Dedifferentiated amniotic fluid mesenchymal stem cell (primary cell): Measurements from ENCODE around the gene LSM3.

Experiments used
- DNase-seq: peaks from one replicate; pipeline ENCODE4 v3.0.0-alpha.2; 2016; ENCODE audit errors: extremely low spot score

LSM3 gene

GRCh38 chr3:14143271-14144225 is 35.1 kb upstream of the LSM3 start:
- peak; percentile 96 for DNase-seq

- DNase-seq = peak; percentile 99
Measured at GRCh38 chr3:14144423-14145075, 34.1 kb upstream of the LSM3 start.

GRCh38 chr3:14145236-14145635 is 33.4 kb upstream of the LSM3 start:
- DNase-seq = no peak

- no peak for DNase-seq
Measured at GRCh38 chr3:14145670-14146380, 32.8 kb upstream of the LSM3 start.

GRCh38 chr3:14146381-14147065 is 32.1 kb upstream of the LSM3 start:
- no peak for DNase-seq

GRCh38 chr3:14147066-14147435 is 31.6 kb upstream of the LSM3 start:
- no peak for DNase-seq

- no peak for DNase-seq
Measured at GRCh38 chr3:14147617-14148016, 31.0 kb upstream of the LSM3 start.

GRCh38 chr3:14148041-14148985 is 30.3 kb upstream of the LSM3 start:
- no peak for DNase-seq

- DNase-seq = no peak
Measured at GRCh38 chr3:14150078-14150477, 28.5 kb upstream of the LSM3 start.

GRCh38 chr3:14150491-14151230 is 28.0 kb upstream of the LSM3 start:
- no peak for DNase-seq

GRCh38 chr3:14151471-14152083 is 27.0 kb upstream of the LSM3 start:
- no peak for DNase-seq

GRCh38 chr3:14152233-14152962 is 26.2 kb upstream of the LSM3 start:
- no peak for DNase-seq

- DNase-seq = no peak
Measured at GRCh38 chr3:14152963-14153355, 25.7 kb upstream of the LSM3 start.

GRCh38 chr3:14153663-14154062 is 25.0 kb upstream of the LSM3 start:
- no peak for DNase-seq

GRCh38 chr3:14154276-14154675 is 24.3 kb upstream of the LSM3 start:
- no peak for DNase-seq

GRCh38 chr3:14154895-14155440 is 23.6 kb upstream of the LSM3 start:
- DNase-seq = no peak

GRCh38 chr3:14156201-14156600 is 22.4 kb upstream of the LSM3 start:
- no peak for DNase-seq

- DNase-seq = no peak
Measured at GRCh38 chr3:14156843-14157561, 21.6 kb upstream of the LSM3 start.
